Suppressor macrophage treated with lipopolysaccharide for 4 hours (primary cell): Measurements from ENCODE around the gene KLHL30.

Experiments used
- DNase-seq: peaks from one replicate; pipeline ENCODE4 v3.0.0-alpha.2; 2020

The KLHL30 gene

DNA sequence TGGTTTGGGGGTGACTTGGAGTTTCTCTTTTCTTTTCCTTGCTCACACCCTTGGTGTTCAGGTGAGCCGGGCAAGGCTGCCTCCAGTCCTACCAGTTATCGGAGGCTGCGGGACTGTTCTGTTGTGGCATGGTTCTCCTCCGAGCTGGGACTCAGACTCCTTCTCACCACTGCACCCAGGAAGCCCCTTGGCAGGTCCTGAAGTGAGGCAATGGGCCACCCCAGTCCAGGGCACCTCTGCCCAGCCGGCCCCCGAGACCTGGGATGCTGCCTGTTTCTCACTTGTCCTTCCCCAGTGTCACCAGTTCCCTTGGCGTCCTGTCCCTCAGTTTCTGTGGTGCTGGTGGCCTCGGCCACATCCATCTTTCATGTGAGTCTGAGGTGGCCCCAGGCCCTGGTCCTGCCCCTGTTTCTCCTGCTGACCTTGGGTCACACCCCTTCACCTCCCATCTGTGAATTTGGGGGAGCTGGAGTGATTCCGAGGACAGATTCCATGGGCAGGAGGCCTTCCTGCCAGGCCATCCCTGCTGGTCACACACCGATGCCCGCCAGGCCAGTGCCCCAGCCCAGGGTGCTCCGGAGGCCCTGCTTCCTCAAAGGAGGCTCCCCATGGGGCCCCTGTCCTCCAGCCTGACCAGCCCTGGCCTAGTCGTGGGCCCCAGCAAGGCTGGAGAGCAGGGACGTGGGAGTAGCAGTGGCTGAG lies 6.6 kb upstream of the KLHL30 start:
- DNase-seq, result no peak

DNA sequence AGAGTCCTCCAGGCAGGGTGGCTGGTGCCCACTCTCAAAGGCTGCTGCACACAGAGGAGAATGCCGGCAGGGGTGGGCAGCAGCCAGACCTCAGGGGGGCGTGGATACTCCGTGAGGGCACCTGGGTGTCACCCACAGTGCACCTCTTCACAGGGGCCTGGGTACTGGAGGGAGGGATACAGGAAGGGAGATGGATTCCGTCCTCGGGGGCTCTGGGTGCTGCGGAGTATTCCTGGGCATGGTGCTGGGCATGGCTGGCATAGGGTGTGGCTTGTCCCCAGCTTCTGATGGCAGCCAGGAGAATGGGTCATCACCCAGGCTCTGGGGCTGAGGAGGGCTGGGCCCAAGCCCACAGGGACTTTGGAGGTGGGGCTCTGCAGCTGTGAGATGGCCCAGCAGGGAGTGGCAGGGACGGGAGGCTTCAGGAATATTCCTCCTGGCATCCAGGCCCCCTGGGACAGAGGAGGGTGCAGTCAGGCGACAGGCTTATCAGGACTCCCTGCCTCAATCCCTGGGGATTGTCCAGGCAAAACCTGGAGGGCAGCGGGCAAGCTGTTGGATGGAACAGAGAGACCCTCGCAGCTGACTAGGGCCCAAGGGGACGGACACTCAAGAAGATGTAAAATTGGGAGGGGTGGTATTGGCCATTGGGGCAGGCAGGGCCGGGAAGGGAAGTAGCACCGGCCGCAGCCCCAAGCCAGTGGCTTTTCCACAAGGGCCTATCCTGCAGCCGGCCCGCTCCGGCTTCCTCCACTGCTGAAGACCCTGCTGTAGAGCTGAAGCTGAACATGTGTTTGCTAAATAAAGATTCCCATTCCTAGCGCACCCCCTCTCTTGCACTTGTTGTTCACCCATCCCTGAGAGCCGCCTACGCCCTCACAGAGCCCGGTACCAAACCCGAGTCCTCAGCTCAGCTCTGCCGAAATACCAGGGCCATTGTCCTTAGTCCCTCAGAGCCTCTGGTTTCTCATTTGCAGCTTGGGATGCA lies 5.7 kb upstream of the KLHL30 start:
- DNase-seq, result no peak

DNA sequence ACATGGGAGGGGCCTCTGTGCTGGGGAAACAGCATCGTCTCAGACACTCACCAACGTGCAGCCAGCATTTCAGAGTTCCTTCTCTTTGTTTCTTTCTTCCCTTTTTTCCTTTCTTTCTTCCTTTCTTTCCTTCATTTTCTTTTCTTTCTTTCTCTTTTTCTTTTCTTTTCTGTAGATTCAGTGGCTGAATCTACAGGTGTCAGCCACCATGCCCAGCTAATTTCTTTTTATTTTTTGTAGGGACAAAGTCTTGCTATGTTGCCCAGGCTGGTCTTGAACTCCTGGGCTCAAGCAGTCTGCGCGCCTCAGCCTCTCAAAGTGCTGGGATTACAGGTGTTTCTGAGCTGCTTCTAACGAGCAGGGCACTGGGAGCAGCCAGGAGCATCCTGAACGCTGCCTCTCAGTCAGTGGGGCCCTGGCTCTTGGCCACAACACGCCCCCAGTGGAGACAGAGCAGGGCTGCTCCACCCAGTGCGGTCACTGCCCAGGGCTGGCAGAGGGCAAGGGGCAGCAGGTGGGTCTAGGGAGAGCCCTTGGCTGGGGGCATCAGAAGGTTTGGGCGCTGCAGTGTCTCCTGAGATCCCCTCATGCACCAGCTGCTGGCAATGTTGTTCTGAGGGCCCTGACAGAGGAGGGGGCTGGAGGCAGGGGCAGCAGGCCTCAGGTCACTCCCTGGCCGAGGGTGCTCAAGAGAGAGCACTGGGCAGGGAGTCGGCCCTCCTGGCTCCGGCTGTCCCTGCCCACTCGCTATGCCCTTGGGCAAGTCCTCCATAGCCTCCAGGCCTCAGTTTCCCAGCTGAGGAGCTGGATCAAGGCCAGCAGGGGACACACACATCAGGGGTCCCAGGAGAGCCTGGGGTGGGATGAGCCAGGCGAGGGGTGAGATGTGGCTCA lies 4.7 kb upstream of the KLHL30 start:
- no peak for DNase-seq

DNA sequence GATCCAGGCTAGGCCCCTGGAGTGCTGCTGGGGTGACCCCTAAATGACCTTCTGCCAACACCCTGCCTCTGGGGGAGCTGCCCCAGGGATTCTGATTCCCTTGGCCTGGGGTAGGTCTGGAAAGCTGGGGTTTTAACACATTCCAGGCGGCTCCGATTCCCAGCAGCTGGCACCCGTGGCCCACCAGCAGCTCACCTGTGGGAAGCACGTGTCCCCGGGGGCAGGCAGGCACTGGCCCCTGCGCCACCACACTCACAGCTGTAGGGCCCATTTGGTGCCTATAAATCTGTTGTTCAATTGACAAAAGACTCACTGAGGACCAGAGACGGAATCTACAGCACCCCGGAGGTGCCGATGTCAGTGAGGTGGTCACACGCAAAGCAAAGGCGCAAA lies 4.1 kb upstream of the KLHL30 start:
- DNase-seq, result no peak

DNA sequence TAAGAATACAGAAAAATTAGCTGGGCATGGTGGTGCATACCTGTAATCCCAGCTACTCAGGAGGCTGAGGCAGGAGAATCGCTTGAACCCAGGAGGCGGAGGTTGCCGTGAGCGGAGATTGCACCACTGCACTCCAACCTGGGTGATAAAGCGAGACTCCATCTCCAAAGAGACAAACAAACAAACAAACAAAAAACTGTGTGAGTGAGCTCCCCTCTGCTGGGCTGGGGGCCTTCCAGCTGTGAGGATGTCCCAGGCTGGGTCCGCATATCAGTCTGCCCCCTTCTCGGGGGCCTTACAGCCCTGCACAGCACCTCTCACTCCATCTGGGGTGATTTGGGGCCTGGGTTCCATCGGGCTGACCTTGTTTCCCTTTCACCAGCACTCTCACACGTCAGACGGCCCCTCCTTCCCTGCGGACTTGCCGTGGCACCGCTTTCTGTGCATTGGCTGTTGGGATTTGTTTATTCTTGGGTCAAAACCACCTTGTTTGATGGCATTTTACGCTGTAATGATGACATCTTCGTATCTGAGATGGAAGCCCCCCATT lies 2.8 kb upstream of the KLHL30 start:
- no peak for DNase-seq

DNA sequence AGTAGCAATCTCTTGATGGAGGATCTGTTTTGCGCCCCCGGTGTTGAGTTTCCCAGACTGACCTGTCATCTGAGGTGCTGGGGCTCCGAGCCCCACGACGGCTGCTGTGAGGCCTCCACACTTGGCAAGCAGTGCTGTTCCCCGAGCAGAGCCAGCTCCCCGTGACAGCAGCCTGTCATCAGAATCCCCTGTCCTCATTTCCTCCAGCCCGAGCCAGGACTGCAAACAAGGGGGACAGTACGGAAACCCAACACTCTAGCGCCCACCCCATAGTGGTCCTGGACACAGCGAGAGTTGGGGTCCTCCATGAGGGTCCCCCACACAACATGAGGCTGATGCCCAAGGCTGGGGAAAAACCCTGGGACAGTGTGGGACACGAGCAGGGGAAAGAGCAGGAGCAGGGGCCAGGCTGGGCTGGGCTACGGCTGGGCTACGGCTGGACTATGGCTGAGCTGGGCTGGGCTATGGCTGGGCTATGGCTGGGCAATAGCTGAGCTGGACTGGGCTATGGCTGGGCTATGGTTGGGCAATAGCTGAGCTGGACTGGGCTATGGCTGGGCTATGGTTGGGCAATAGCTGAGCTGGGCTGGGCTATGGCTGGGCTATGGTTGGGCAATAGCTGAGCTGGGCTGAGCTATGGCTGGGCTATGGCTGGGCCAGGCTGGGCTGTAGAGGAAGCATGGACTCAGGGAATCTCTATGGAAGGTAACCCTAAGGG lies 1.5 kb upstream of the KLHL30 start:
- DNase-seq, result peak; percentile 83

DNA sequence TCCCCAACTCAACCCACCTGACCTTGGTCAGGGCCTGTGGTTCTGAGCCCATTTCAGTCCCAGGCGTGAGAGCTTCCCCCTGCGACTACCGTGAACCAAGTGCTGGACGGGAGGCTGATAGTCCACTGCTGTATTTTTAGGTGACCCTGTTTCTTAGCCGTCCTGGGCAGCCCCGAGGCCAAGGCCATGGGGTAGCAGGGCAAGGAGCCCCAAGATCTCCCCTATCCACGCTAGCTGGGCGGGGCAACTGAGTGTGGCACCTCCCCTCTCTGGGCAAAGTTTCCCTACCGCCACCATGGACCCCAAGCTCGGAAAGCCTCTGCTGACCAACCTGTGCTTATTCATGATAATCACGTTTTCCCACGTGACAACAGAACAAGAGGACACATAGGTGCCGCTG lies 583 bp upstream of the KLHL30 start:
- DNase-seq, result no peak

DNA sequence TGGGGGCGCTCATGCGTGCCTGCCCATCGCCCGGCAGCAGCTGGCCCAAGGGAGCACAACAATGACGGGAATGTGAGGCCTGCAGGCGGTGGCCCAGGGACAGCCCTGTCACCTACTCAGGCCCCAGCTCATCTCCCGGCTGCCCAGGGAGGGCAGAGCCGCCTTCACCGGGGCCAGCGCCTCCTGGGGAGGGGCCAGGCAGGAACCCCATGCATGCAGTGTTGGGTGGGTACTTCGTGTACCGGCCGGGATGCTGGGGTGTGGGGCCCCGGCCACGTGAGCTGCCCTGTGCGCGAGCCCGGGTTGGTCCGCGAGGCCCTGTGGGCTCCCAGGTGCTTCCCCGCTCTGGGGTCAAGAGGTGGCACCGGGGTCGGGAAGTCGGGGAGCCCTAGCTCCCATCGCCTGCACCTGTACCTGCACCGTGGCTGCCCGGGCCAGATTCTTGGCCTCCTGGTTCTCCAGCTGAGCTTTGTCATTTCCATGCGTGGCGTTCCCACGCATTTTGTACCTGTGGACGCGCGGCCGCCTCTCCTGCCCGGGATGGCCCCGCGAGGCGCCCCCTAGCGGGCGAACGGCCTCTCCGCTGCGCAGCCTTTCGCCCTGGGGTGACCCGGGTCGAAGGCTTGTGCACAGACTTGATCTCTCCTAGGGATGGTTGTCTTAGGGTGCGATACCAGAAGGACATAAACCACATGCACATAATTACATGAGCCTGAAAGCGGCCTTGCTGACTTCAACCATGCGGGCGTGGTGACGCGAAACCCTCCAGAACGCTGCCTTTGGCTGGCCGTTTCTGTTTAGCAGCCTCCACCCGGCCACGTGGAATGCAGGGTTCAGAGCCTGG lies 950 bp downstream of the KLHL30 start:
- DNase-seq, result no peak

DNA sequence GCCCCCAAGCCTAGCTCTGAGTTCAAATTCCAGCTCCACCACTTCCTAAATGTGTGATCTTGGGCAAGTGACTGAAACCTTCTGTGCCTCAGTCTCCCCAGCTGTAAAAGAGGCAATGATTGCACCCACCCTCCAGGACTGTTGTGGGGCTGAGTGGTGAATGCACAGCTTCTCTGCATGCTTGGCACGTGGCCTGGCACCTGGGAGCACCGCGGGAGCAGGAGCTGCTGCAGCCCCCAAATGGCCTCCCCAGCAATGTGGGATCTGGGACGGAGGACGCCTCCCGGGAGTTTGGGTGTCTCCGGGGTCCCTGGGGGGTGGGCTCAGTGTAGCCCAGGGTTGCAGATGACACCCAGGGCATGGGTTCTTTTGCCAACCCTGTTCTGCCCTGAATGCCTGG lies 1.6 kb downstream of the KLHL30 start:
- no peak for DNase-seq

DNA sequence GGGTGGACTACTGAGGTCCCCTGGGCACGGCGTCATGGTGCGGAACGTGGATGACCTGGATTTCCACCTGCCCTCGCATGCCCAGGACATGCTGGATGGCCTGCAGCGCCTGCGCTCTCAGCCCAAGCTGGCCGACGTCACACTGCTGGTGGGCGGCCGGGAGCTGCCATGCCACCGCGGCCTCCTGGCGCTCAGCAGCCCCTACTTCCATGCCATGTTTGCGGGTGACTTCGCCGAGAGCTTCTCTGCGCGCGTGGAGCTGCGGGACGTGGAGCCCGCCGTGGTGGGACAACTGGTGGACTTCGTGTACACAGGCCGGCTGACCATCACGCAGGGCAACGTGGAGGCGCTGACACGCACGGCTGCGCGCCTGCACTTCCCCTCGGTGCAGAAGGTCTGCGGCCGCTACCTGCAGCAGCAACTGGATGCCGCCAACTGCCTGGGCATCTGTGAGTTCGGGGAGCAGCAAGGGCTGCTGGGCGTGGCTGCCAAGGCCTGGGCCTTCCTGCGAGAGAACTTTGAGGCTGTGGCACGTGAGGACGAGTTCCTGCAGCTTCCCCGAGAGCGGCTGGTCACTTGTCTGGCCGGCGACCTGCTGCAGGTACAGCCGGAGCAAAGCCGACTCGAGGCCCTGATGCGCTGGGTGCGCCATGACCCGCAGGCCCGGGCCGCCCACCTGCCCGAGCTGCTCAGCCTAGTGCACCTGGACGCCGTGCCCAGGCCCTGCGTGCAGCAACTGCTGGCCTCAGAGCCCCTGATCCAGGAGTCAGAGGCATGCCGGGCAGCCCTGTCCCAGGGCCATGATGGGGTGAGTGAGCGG lies 2.5 kb downstream of the KLHL30 start:
- no peak for DNase-seq

DNA sequence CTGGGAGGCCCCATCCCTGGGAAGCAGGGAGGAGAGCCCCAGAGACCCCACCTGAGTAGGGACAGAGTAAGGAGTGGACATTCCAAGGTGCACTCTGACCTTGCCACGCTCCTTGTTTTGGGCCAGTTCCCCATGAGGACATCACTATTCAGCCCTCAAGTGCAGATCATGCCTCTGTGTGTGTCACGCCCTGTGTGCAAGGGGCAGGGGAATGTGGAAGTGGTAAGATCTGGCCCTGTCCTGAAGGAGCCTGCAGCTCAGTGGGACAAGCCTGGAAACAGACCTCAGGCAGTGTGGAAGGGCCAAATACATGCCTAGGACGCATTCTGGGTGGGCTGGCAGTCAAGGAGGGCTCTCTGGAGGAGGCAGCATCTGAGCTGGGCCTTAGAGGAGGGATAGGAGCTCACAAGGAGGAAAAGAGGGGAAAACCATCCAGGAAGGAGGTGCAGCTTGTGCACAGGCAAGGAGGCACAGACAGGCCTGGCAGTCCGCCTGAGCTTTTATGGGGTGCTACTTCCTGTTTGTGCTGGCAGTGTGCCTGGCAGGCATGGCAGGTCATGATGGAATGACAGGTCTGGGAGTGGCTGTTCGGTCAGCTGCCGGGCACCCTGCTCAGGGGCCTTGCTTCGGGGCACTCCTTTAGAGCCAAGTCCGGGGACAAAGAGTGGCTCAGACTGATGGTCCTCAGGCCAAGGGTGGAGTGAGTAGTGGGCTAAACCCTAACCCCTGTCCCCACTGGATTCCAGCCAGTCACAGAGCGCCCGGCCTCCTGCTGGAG lies 3.3 kb downstream of the KLHL30 start:
- DNase-seq, result peak; percentile 50

DNA sequence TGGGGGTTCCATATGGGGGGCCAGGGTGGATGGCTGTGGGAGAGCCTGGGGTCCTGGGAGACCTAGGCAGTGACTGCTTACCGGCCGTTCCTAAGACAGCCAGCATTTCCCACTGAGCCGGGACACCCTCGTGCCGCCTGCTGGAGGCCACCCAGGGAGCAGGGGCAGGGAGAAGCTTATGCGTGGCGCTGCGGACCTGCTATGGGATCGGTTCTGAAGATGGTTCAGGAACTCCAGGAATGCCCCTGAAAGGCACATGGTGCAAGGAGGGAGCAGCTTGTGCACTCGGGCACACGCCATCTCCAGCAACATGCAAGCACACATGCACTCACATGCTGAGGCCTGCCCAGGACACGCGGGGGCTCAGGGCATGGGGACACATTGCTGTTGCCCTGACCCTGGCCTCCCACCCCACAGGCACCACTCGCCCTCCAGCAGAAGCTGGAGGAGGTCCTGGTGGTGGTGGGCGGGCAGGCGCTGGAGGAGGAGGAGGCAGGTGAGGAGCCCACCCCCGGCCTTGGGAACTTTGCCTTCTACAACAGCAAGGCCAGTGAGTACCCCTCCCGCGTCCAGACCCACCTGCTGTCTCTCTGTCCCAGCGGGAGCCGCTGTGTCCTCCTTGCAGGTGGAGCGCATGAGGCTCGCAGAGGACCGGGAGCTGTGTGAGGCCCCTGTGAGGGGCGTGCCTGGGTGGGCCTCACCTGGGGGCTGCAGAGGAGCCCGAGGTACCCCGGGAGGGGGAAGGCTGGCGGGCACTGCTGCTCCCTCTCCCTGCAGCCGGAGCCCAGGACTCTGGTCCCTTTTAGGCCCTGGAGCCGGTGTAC lies 4.1 kb downstream of the KLHL30 start:
- DNase-seq, result no peak

DNA sequence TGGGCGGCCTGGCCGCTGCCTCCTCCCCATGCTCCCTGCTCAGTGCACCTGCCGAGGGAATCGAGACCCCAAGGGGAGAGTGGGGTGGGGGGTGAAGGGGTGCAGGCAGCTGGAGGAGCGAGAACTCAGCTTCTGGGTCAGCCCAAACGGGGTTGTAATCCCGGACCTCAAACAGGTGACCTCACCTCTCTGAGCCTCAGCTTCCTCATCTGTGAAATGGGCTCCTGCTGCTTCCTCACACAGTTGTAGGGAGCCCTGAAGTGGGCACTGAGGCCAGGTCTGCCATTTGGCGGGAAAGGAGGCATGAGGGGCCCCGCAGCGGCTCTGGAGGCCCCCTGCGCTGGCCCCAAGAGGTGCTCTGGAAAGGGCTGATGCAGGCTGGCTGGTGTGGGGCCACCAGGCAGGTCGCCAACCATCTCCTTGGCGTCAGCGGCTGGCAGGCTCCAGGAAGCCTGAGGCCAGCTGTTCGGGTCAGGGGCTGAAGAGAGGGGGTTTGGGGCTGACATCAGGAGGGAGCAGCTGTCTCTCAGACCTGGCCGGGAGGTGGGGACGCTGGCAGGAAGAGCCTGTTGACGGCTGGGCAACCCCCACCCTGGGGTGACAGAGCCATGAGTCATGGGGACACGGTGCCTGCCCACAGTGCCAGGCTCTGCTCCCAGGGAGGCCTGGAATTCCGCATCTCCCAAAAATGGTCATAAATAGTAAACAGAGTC lies 4.9 kb downstream of the KLHL30 start:
- DNase-seq, result peak; percentile 25

DNA sequence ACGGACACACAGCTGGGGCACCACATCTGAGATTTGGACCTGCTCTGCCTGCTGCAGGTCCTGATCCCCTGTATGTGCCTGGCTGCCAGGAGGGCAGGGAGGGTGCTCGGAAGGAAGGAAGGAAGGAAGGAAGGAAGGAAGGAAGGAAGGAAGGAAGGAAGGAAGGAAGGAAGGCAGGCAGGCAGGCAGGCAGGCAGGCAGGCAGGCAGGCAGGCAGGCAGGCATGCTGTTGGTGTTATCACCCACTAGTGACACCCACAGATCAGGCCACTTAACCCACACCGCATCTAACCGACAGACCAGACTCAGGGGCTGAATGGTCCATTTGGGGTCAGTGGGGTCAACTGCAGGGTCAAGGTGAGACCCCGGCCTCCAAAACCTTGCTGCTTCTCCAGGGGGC lies 5.8 kb downstream of the KLHL30 start:
- DNase-seq, result no peak

DNA sequence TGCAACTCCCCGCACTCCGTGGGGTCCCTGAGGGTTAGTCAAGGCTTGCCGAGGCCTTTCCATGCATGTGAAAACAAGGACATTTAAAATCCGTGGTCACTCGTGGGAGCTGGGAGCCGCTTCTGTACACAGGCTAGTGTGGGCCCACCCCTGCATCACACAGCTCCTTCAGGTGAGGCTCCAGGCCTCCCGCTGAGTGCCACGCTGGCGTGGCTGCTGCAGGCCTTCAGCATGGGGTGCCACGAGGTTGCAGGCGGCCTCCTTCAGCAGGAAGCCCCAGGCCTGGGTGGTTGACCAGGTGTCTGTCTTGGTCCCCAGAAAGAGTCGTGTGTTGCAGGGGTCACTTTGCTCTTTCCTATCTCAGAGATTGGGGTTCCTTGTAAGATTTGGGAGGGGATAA lies 6.6 kb downstream of the KLHL30 start:
- DNase-seq, result no peak

DNA sequence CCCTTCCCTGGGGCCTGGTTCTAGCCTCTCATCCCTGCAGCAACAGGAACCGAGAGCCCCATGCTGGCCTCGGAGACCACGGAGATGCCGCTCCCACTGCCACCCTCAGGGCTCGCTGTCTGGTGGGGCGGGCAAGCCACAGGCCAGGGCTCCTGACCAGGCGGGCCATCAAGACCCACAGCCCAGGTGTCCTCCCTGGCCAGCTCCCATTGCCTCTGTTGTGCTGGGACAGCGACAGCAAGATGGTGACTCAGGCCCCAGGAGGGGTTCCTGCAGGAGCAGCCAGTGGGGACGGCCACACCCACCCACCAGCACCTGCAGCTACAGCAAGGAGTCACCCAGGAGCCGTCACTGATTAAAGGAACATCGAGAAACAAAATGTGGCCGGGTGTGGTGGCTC lies 7.4 kb downstream of the KLHL30 start:
- no peak for DNase-seq

DNA sequence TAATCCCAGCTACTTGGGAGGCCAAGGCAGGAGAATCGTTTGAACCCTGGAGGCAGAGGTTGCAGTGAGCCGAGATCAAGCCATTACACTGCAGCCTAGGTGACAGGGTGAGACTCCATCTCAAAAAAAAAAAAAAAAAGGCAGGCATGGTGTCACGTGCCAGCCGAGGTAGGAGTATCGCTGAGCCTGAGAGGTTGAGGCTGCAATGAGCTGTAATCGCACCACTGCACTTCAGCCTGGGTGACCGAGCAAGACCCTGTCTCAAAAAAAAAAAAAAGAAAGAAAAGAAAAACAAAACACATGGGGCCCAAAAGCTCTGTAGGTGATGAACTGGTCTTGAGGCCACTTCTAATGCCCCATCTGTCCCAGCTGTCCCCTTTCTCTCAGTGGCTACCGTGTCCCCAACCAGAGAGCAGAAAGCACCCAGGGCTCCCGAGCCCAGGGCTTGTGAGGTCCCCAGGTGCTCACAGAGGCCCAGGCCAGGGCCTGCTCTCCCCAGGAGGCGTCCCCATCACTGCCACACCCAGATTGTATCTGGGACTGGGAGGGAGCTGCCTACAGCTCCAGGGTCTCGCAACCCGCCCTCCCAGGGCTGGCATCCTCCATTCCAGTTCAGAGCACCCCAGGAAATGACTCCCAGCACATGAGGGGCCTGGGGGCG lies 8.5 kb downstream of the KLHL30 start:
- no peak for DNase-seq
